ENCODE measurements around the gene NUDT6.

The NUDT6 gene
- 1.5 to 2.1 (median 2.1) reads per million in 3 donors for total RNA-seq

- peak within 1 kb of the TSS; percentile 69 for H3K27ac ChIP-seq (ENCODE audit: insufficient read depth, low read length, poor library complexity, severe bottlenecking)
- no peaks in the 10 kb centered on the region for H3K36me3 ChIP-seq (ENCODE audit: control insufficient read depth, insufficient read depth, low read length)
- no peaks in the 10 kb centered on the region for H3K27me3 ChIP-seq (replicated peaks; ENCODE audit: control insufficient read depth, insufficient read depth, low read length, poor library complexity, severe bottlenecking)
- peak within 1 kb of the TSS; percentile 95 for H3K4me3 ChIP-seq (ENCODE audit: insufficient read depth, low read depth, low read length, poor library complexity, severe bottlenecking)
- H3K9me3 ChIP-seq (ENCODE audit: control insufficient read depth, low read length) = no peaks in the 10 kb centered on the region
- H3K4me1 ChIP-seq (ENCODE audit: control insufficient read depth, insufficient read depth, low read length, poor library complexity, severe bottlenecking) = peaks cover 16% of the 10 kb centered on the region
- peak in 2 of 3 donors; percentile 1 to 14 for DNase-seq
These were observed at the start of gene NUDT6 for GRCh38 chr4:122921971-122922876. NUDT6 (minus strand) TSS chr4:122922597; CDS start chr4:122922572, 25 bp downstream.

GRCh38 chr4:122968227-122968812, 45.9 kb upstream of the NUDT6 start:
- DNase-seq = no peak
- H3K9me3 ChIP-seq (ENCODE audit: control insufficient read depth, low read length) = no peaks in the 10 kb centered on the region

GRCh38 chr4:122967231-122967630, 44.8 kb upstream of the NUDT6 start:
- H3K4me1 ChIP-seq (ENCODE audit: control insufficient read depth, insufficient read depth, low read length, poor library complexity, severe bottlenecking) = no peaks in the 10 kb centered on the region
- DNase-seq = no peak
- no peak overlapping the region for H3K27ac ChIP-seq (ENCODE audit: insufficient read depth, low read length, poor library complexity, severe bottlenecking)
- no peaks in the 10 kb centered on the region for H3K27me3 ChIP-seq (replicated peaks; ENCODE audit: control insufficient read depth, insufficient read depth, low read length, poor library complexity, severe bottlenecking)
- no peaks in the 10 kb centered on the region for H3K9me3 ChIP-seq (ENCODE audit: control insufficient read depth, low read length)
- H3K4me3 ChIP-seq (ENCODE audit: insufficient read depth, low read depth, low read length, poor library complexity, severe bottlenecking) = no peak overlapping the region
- H3K36me3 ChIP-seq (ENCODE audit: control insufficient read depth, insufficient read depth, low read length) = no peaks in the 10 kb centered on the region

More at GRCh38 chr4:122968227-122968812, 45.9 kb upstream of the NUDT6 start:
- H3K27me3 ChIP-seq (replicated peaks; ENCODE audit: control insufficient read depth, insufficient read depth, low read length, poor library complexity, severe bottlenecking) = no peaks in the 10 kb centered on the region
- no peaks in the 10 kb centered on the region for H3K4me1 ChIP-seq (ENCODE audit: control insufficient read depth, insufficient read depth, low read length, poor library complexity, severe bottlenecking)
- no peak overlapping the region for H3K27ac ChIP-seq (ENCODE audit: insufficient read depth, low read length, poor library complexity, severe bottlenecking)
- no peak overlapping the region for H3K4me3 ChIP-seq (ENCODE audit: insufficient read depth, low read depth, low read length, poor library complexity, severe bottlenecking)
- H3K36me3 ChIP-seq (ENCODE audit: control insufficient read depth, insufficient read depth, low read length) = no peaks in the 10 kb centered on the region

- H3K36me3 ChIP-seq (ENCODE audit: control insufficient read depth, insufficient read depth, low read length) = no peaks in the 10 kb centered on the region
- no peaks in the 10 kb centered on the region for H3K27me3 ChIP-seq (replicated peaks; ENCODE audit: control insufficient read depth, insufficient read depth, low read length, poor library complexity, severe bottlenecking)
- H3K4me3 ChIP-seq (ENCODE audit: insufficient read depth, low read depth, low read length, poor library complexity, severe bottlenecking) = no peak overlapping the region
- DNase-seq = no peak
- no peak overlapping the region for H3K27ac ChIP-seq (ENCODE audit: insufficient read depth, low read length, poor library complexity, severe bottlenecking)
- no peaks in the 10 kb centered on the region for H3K4me1 ChIP-seq (ENCODE audit: control insufficient read depth, insufficient read depth, low read length, poor library complexity, severe bottlenecking)
- H3K9me3 ChIP-seq (ENCODE audit: control insufficient read depth, low read length) = no peaks in the 10 kb centered on the region
These were observed 43.8 kb upstream of the NUDT6 start for GRCh38 chr4:122966201-122966600.

GRCh38 chr4:122963216-122963615, 40.8 kb upstream of the NUDT6 start:
- no peak for DNase-seq
- Histone ChIP-seq H3K27me3 (replicated peaks; ENCODE audit: control insufficient read depth, insufficient read depth, low read length, poor library complexity, severe bottlenecking) (no peaks in the 10 kb centered on the region), H3K36me3 (ENCODE audit: control insufficient read depth, insufficient read depth, low read length) (no peaks in the 10 kb centered on the region), H3K9me3 (ENCODE audit: control insufficient read depth, low read length) (no peaks in the 10 kb centered on the region), H3K4me1 (ENCODE audit: control insufficient read depth, insufficient read depth, low read length, poor library complexity, severe bottlenecking) (no peaks in the 10 kb centered on the region), H3K27ac (ENCODE audit: insufficient read depth, low read length, poor library complexity, severe bottlenecking) (no peak overlapping the region), H3K4me3 (ENCODE audit: insufficient read depth, low read depth, low read length, poor library complexity, severe bottlenecking) (no peak overlapping the region)

GRCh38 chr4:122960611-122961000, 38.2 kb upstream of the NUDT6 start:
- no peak for DNase-seq
- Histone ChIP-seq H3K36me3 (ENCODE audit: control insufficient read depth, insufficient read depth, low read length) (no peaks in the 10 kb centered on the region), H3K27ac (ENCODE audit: insufficient read depth, low read length, poor library complexity, severe bottlenecking) (no peak overlapping the region), H3K27me3 (replicated peaks; ENCODE audit: control insufficient read depth, insufficient read depth, low read length, poor library complexity, severe bottlenecking) (no peaks in the 10 kb centered on the region), H3K4me1 (ENCODE audit: control insufficient read depth, insufficient read depth, low read length, poor library complexity, severe bottlenecking) (no peaks in the 10 kb centered on the region), H3K9me3 (ENCODE audit: control insufficient read depth, low read length) (no peaks in the 10 kb centered on the region), H3K4me3 (ENCODE audit: insufficient read depth, low read depth, low read length, poor library complexity, severe bottlenecking) (no peak overlapping the region)

GRCh38 chr4:122959981-122960610, 37.7 kb upstream of the NUDT6 start:
- Histone ChIP-seq H3K27me3 (replicated peaks; ENCODE audit: control insufficient read depth, insufficient read depth, low read length, poor library complexity, severe bottlenecking) (no peaks in the 10 kb centered on the region), H3K4me3 (ENCODE audit: insufficient read depth, low read depth, low read length, poor library complexity, severe bottlenecking) (no peak overlapping the region), H3K4me1 (ENCODE audit: control insufficient read depth, insufficient read depth, low read length, poor library complexity, severe bottlenecking) (no peaks in the 10 kb centered on the region), H3K9me3 (ENCODE audit: control insufficient read depth, low read length) (no peaks in the 10 kb centered on the region), H3K27ac (ENCODE audit: insufficient read depth, low read length, poor library complexity, severe bottlenecking) (no peak overlapping the region), H3K36me3 (ENCODE audit: control insufficient read depth, insufficient read depth, low read length) (no peaks in the 10 kb centered on the region)
- no peak for DNase-seq

GRCh38 chr4:122959441-122959840, 37.0 kb upstream of the NUDT6 start:
- Histone ChIP-seq H3K4me3 (ENCODE audit: insufficient read depth, low read depth, low read length, poor library complexity, severe bottlenecking) (no peak overlapping the region), H3K4me1 (ENCODE audit: control insufficient read depth, insufficient read depth, low read length, poor library complexity, severe bottlenecking) (no peaks in the 10 kb centered on the region)

GRCh38 chr4:122958505-122958904, 36.1 kb upstream of the NUDT6 start:
- H3K4me3 ChIP-seq (ENCODE audit: insufficient read depth, low read depth, low read length, poor library complexity, severe bottlenecking) = no peak overlapping the region
- H3K36me3 ChIP-seq (ENCODE audit: control insufficient read depth, insufficient read depth, low read length) = no peaks in the 10 kb centered on the region
- H3K27ac ChIP-seq (ENCODE audit: insufficient read depth, low read length, poor library complexity, severe bottlenecking) = no peak overlapping the region
- no peaks in the 10 kb centered on the region for H3K27me3 ChIP-seq (replicated peaks; ENCODE audit: control insufficient read depth, insufficient read depth, low read length, poor library complexity, severe bottlenecking)
- no peaks in the 10 kb centered on the region for H3K4me1 ChIP-seq (ENCODE audit: control insufficient read depth, insufficient read depth, low read length, poor library complexity, severe bottlenecking)
- H3K9me3 ChIP-seq (ENCODE audit: control insufficient read depth, low read length) = no peaks in the 10 kb centered on the region
- DNase-seq = no peak

More at GRCh38 chr4:122959441-122959840, 37.0 kb upstream of the NUDT6 start:
- no peaks in the 10 kb centered on the region for H3K9me3 ChIP-seq (ENCODE audit: control insufficient read depth, low read length)
- no peak for DNase-seq
- H3K27me3 ChIP-seq (replicated peaks; ENCODE audit: control insufficient read depth, insufficient read depth, low read length, poor library complexity, severe bottlenecking) = no peaks in the 10 kb centered on the region
- H3K36me3 ChIP-seq (ENCODE audit: control insufficient read depth, insufficient read depth, low read length) = no peaks in the 10 kb centered on the region
- no peak overlapping the region for H3K27ac ChIP-seq (ENCODE audit: insufficient read depth, low read length, poor library complexity, severe bottlenecking)

- no peak for DNase-seq
- H3K9me3 ChIP-seq (ENCODE audit: control insufficient read depth, low read length) = no peaks in the 10 kb centered on the region
- no peaks in the 10 kb centered on the region for H3K27me3 ChIP-seq (replicated peaks; ENCODE audit: control insufficient read depth, insufficient read depth, low read length, poor library complexity, severe bottlenecking)
- no peak overlapping the region for H3K27ac ChIP-seq (ENCODE audit: insufficient read depth, low read length, poor library complexity, severe bottlenecking)
- H3K36me3 ChIP-seq (ENCODE audit: control insufficient read depth, insufficient read depth, low read length) = peaks cover 35% of the 10 kb centered on the region
- no peak overlapping the region for H3K4me3 ChIP-seq (ENCODE audit: insufficient read depth, low read depth, low read length, poor library complexity, severe bottlenecking)
- H3K4me1 ChIP-seq (ENCODE audit: control insufficient read depth, insufficient read depth, low read length, poor library complexity, severe bottlenecking) = no peaks in the 10 kb centered on the region
These were observed 31.5 kb upstream of the NUDT6 start for GRCh38 chr4:122953924-122954323.

All from effector memory CD4-positive, alpha-beta T cell (primary cell).